ENCODE results near the gene MAST4.
A peak's percentile ranks its signal among the peaks of the same experiment; 100 is the strongest.

The MAST4 gene

DNA sequence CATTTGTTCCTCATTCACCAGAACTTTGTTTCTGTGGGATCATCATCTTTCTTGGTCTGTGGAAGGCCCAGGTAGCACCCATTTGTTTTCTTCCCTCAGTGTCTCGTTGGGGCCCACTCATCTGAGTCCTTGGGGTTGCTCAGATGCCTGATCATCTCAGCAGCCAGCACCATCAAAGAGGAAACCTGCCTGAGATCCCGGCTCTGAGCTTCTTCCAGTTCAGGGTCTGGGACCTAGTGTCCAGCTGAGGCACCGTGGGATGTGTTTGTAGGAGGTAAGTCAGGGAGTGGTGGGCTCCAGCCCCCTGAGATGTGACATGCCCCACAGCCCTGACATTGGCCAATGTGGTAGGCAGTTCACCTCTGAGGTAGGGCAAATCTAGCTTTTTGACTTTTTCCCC is 609.8 kb downstream of the MAST4 start:
- no peak for DNase-seq (ENCODE audit: low read depth)
- H3K4me3 ChIP-seq (ENCODE audit: low read length): no peak overlapping the region
- no peak for TF ChIP-seq CTCF (conservative IDR thresholded peaks at IDR 0.05; ENCODE audit: low read length)

DNA sequence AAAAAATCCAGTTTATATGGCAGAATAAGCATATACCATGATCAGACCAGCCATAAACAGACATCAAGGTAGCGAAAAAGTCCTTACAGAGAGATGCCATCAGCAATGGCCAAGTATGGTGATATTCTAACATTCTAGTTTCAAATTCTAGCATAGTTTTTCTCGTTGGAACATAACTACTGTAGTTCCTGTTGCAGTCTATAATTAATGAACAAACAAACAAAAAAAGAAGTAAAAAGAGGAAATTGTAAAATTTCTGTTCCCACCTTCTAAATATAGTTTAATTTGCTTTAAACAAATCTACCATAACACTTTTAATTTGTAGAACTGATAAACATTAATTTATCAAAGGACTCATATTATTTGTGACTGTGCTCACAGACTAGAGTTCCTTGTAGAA is 610.3 kb downstream of the MAST4 start:
- TF ChIP-seq CTCF (conservative IDR thresholded peaks at IDR 0.05; ENCODE audit: low read length): no peak
- no peak for DNase-seq (ENCODE audit: low read depth)
- no peak overlapping the region for H3K4me3 ChIP-seq (ENCODE audit: low read length)

GRCh38 chr5:67206929-67207328 is 610.7 kb downstream of the MAST4 start:
- no peak overlapping the region for H3K4me3 ChIP-seq (ENCODE audit: low read length)
- DNase-seq (ENCODE audit: low read depth): peak; percentile 13
- TF ChIP-seq CTCF (conservative IDR thresholded peaks at IDR 0.05; ENCODE audit: low read length): no peak

DNA sequence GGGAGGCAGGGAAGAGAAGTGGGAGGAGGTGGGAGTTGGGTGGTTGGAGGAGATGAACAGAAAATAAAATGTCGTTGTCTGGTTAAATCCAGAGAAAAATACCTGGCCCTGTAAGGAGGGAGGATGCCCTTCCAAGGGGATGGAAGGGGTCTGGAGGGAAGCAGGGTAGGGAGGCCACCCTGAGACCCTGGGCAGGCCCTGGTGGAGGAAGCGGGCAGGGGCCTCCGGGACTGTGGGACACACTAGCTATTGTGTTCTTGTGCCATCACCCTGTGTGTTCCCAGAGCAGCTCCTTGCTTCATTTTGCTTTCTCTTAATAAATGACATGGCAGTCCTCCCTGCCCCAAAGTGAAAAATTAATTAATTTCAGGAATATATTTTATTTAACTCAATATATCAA is 612.2 kb downstream of the MAST4 start:
- DNase-seq (ENCODE audit: low read depth): no peak
- no peak for TF ChIP-seq CTCF (conservative IDR thresholded peaks at IDR 0.05; ENCODE audit: low read length)
- H3K4me3 ChIP-seq (ENCODE audit: low read length): no peak overlapping the region

GRCh38 chr5:67209141-67209771 is 613.1 kb downstream of the MAST4 start:
- TF ChIP-seq CTCF (conservative IDR thresholded peaks at IDR 0.05; ENCODE audit: low read length): peak; percentile 77
- no peak overlapping the region for H3K4me3 ChIP-seq (ENCODE audit: low read length)
- DNase-seq (ENCODE audit: low read depth): peak; percentile 66

DNA sequence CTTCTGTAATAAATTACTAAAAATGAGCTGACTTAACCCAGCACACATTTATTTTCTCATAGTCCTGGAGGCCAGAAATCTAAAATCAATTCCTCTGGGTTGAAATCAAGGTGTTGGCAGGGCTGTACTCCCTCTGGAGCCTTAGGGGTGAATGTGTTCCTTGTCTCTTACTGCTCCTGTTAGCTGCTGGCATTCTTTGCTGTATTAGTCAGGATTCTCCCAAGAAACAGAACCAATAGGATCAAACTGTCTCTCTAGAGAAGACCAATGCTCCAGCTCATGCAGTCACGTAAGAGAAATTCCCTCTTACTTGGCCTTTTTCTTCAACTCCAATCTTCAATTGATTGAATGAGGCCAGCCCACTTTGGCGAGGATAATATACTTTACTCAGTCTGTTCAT is 615.7 kb downstream of the MAST4 start:
- TF ChIP-seq CTCF (conservative IDR thresholded peaks at IDR 0.05; ENCODE audit: low read length): no peak; the same call in 1 of the 2 replicates
- no peak overlapping the region for H3K4me3 ChIP-seq (ENCODE audit: low read length)
- peak; percentile 77 for DNase-seq (ENCODE audit: low read depth)

DNA sequence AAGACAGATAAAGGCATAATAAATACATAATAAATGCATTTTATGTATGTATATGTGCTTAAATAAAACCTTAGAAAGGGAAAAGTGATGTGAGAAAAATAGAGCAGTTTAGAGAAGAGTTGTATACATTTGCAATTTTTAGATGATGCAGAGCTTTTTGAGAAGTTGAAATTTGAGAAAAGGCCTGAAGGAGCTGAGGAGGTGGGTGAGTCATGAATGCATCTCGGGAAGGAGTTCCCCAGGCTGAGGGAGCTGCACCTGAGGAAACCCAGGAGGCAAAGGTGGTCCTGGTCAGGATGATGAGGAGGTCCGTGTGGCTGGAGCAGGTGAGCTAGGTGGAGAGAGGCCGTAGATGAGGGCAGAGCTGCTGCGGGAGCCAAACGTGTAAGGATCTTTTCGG is 617.8 kb downstream of the MAST4 start:
- TF ChIP-seq CTCF (conservative IDR thresholded peaks at IDR 0.05; ENCODE audit: low read length): no peak
- no peak for DNase-seq (ENCODE audit: low read depth)
- no peak overlapping the region for H3K4me3 ChIP-seq (ENCODE audit: low read length)
